Left lung (tissue), 10 donors: ENCODE data around the gene KIAA1549. TPM values are rescaled to one million over a fixed set of nuclear protein-coding genes. Genes with fewer than 3 reads are reported as not detected.

Source experiments
- ATAC-seq: fragments of 200-7000 bp; cut with Tn5 transposase; one replicate; pipeline ENCODE4 v1.9.1; 2020; ENCODE audit warnings: moderate library complexity
- DNase-seq, 4 donors: peaks; one replicate each; pipeline ENCODE4 v3.0.0-alpha.2; 2013 to 2020
- H3K27ac ChIP-seq, 2 donors: fragments of 200-600 bp; sonication (generic) in 1 of 2; one replicate each; pipeline versions ENCODE4 v1.5.0 to v1.8.0; 2020 to 2021
- H3K27me3 ChIP-seq, 2 donors: fragments of 200-600 bp; sonication (generic) in 1 of 2; one replicate each; pipeline versions ENCODE4 v1.5.0 to v1.8.0; 2020 to 2021
- H3K36me3 ChIP-seq, 2 donors: fragments of 200-600 bp; sonication (generic) in 1 of 2; one replicate each; pipeline versions ENCODE4 v1.5.0 to v1.8.0; 2020 to 2021
- H3K4me1 ChIP-seq, 2 donors: fragments of 200-600 bp; one replicate each; pipeline ENCODE4 v1.8.0; 2021
- H3K4me3 ChIP-seq, 2 donors: fragments of 200-600 bp; sonication (generic) in 1 of 2; one replicate each; pipeline versions ENCODE4 v1.5.0 to v1.8.0; 2020 to 2021; ENCODE audit warnings: mild to moderate bottlenecking in 1 of 2
- H3K9me3 ChIP-seq, 2 donors: fragments of 200-600 bp; sonication (generic) in 1 of 2; one replicate each; pipeline versions ENCODE4 v1.5.0 to v1.8.0; 2020 to 2021
- intact Hi-C, 2 donors: fragments of 100-400 bp; cut with DNase I; formaldehyde crosslinking; loops; one replicate each; pipeline versions ENCODE4 v1.11.2 to v1.14.2; 2022
- polyA plus RNA-seq, 6 donors: library from polyadenylated mRNA; unstranded; fragments of 120-200 nt; gene quantifications; one replicate each; pipeline ENCODE4 v1.2.1, GENCODE V29; 2013; ENCODE audit not compliant: insufficient read length in 6 of 6
- total RNA-seq, 2 donors: library from RNA; stranded (reverse); fragmentation: NEBNext Ultra II Directional; extraction: Animal tissue kit (Norgen Biotek cat#: 25700); gene quantifications; one replicate each; pipeline ENCODE4 v1.2.1, GENCODE V29; 2021
- TF ChIP-seq, protein P1 (sequence below), 2 donors: fragments of 200-600 bp; sonication (generic) in 1 of 2; IDR thresholded peaks; one replicate each; pipeline versions ENCODE4 v1.5.0 to v1.8.0; 2021; ENCODE audit warnings: antibody characterized with exemption in 2 of 2
- donor health status: DM: no; HTN: yes; CAD: no.
- donor health status: DM: no; HTN: no; CAD: no.

Gene KIAA1549
- total and polyA plus RNA-seq, 8 donors, result 4.1 to 16.9 (median 14.9) TPM

- DNase-seq (no peak), ATAC-seq (no peak)
- Histone ChIP-seq H3K36me3 (no peaks in the 10 kb centered on the region), H3K27ac (no peak overlapping the region), H3K9me3 (peaks cover 0 to 7% of the 10 kb centered on the region in 2 donors), H3K4me3 (no peak overlapping the region), H3K27me3 (no peaks in the 10 kb centered on the region), H3K4me1 (no peaks in the 10 kb centered on the region)
- intact Hi-C loops, result no loop called here
- TF ChIP-seq, protein P1, sequence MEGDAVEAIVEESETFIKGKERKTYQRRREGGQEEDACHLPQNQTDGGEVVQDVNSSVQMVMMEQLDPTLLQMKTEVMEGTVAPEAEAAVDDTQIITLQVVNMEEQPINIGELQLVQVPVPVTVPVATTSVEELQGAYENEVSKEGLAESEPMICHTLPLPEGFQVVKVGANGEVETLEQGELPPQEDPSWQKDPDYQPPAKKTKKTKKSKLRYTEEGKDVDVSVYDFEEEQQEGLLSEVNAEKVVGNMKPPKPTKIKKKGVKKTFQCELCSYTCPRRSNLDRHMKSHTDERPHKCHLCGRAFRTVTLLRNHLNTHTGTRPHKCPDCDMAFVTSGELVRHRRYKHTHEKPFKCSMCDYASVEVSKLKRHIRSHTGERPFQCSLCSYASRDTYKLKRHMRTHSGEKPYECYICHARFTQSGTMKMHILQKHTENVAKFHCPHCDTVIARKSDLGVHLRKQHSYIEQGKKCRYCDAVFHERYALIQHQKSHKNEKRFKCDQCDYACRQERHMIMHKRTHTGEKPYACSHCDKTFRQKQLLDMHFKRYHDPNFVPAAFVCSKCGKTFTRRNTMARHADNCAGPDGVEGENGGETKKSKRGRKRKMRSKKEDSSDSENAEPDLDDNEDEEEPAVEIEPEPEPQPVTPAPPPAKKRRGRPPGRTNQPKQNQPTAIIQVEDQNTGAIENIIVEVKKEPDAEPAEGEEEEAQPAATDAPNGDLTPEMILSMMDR (IDR thresholded peaks at IDR 0.05), result no peak
Measured at GRCh38 chr7:138825049-138825721, 156.0 kb downstream of the KIAA1549 start.

- Histone ChIP-seq H3K4me3 (no peak overlapping the region), H3K4me1 (no peaks in the 10 kb centered on the region), H3K9me3 (peaks cover 0 to 7% of the 10 kb centered on the region in 2 donors), H3K27me3 (no peaks in the 10 kb centered on the region), H3K36me3 (no peaks in the 10 kb centered on the region), H3K27ac (no peak overlapping the region)
- TF ChIP-seq, protein P1 (IDR thresholded peaks at IDR 0.05), result no peak
- ATAC-seq (no peak), DNase-seq (no peak)
- intact Hi-C loops, result no loop called here
Measured at GRCh38 chr7:138822867-138823535, 158.2 kb downstream of the KIAA1549 start.

GRCh38 chr7:138821912-138822311 is 159.3 kb downstream of the KIAA1549 start:
- TF ChIP-seq, protein P1 (IDR thresholded peaks at IDR 0.05), result no peak
- Histone ChIP-seq H3K36me3 (no peaks in the 10 kb centered on the region), H3K27ac (no peak overlapping the region), H3K9me3 (peaks cover 0 to 7% of the 10 kb centered on the region in 2 donors), H3K4me1 (no peaks in the 10 kb centered on the region), H3K27me3 (no peaks in the 10 kb centered on the region), H3K4me3 (no peak overlapping the region)
- intact Hi-C loops, result no loop called here
- DNase-seq, result no peak
- no peak for ATAC-seq

- Histone ChIP-seq H3K27me3 (no peaks in the 10 kb centered on the region), H3K4me3 (no peak overlapping the region), H3K9me3 (no peaks in the 10 kb centered on the region), H3K36me3 (no peaks in the 10 kb centered on the region), H3K4me1 (no peaks in the 10 kb centered on the region), H3K27ac (no peak overlapping the region)
- DNase-seq, result no peak
- intact Hi-C loops, result no loop called here
- ATAC-seq, result no peak
- TF ChIP-seq, protein P1 (IDR thresholded peaks at IDR 0.05), result no peak
Measured at GRCh38 chr7:138819625-138820024, 161.6 kb downstream of the KIAA1549 start.

DNA sequence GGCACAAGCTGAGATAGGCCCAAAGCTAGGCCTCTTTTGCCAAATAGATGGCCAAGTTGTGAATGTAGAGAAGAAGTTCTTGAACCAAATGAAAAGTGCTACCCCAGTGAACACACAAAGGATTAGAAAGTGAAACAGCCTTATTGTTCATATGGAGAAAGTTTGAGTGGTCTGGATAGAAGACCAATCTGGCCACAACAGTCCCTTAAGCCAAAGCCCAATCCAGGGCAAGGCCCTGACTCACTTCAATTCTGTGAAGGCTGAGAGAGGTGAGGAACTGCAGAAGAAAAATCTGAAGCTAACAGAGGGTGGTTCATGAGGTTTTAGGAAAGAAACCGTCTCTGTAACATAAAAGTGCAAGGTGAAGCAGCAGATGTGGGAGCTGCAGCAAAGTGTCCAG is 164.5 kb downstream of the KIAA1549 start:
- intact Hi-C loops, result no loop called here
- Histone ChIP-seq H3K4me3 (no peak overlapping the region), H3K4me1 (no peaks in the 10 kb centered on the region), H3K27me3 (no peaks in the 10 kb centered on the region), H3K36me3 (no peaks in the 10 kb centered on the region), H3K9me3 (no peaks in the 10 kb centered on the region), H3K27ac (no peak overlapping the region)
- ATAC-seq (no peak), DNase-seq (no peak)
- TF ChIP-seq, protein P1 (IDR thresholded peaks at IDR 0.05), result no peak
